NCI-H69 (cell line): Measurements from ENCODE around the gene ZBTB16.

ENCODE experiments used
- DNase-seq: peaks from one replicate; lab custom pipeline; 2025; lab: John Stamatoyannopoulos, UW

ZBTB16 gene

GRCh38 chr11:114185436-114185835 is 125.9 kb downstream of the ZBTB16 start:
- no peak for DNase-seq

GRCh38 chr11:114187173-114187572 is 127.7 kb downstream of the ZBTB16 start:
- no peak for DNase-seq

- DNase-seq: no peak
These were observed 129.5 kb downstream of the ZBTB16 start for GRCh38 chr11:114188851-114189570.

- DNase-seq: no peak
These were observed 131.1 kb downstream of the ZBTB16 start for GRCh38 chr11:114190630-114191029.

- no peak for DNase-seq
These were observed 132.4 kb downstream of the ZBTB16 start for GRCh38 chr11:114191893-114192292.

- DNase-seq: peak; percentile 97
These were observed 133.4 kb downstream of the ZBTB16 start for GRCh38 chr11:114192841-114193389.

- peak; percentile 60 for DNase-seq
These were observed 134.5 kb downstream of the ZBTB16 start for GRCh38 chr11:114193730-114194679.

- DNase-seq: no peak
These were observed 135.2 kb downstream of the ZBTB16 start for GRCh38 chr11:114194702-114195101.

- no peak for DNase-seq
These were observed 135.6 kb downstream of the ZBTB16 start for GRCh38 chr11:114195151-114195550.

- DNase-seq: no peak
These were observed 136.6 kb downstream of the ZBTB16 start for GRCh38 chr11:114195981-114196731.

- DNase-seq: no peak
These were observed 137.6 kb downstream of the ZBTB16 start for GRCh38 chr11:114196997-114197703.

GRCh38 chr11:114197799-114198500 is 138.4 kb downstream of the ZBTB16 start:
- peak; percentile 81 for DNase-seq

- no peak for DNase-seq
These were observed 139.5 kb downstream of the ZBTB16 start for GRCh38 chr11:114199051-114199450.

- DNase-seq: peak; percentile 96
These were observed 141.0 kb downstream of the ZBTB16 start for GRCh38 chr11:114200351-114201133.

GRCh38 chr11:114201219-114201618 is 141.7 kb downstream of the ZBTB16 start:
- no peak for DNase-seq

GRCh38 chr11:114202011-114202609 is 142.6 kb downstream of the ZBTB16 start:
- DNase-seq: peak; percentile 41

GRCh38 chr11:114207096-114207495 is 147.6 kb downstream of the ZBTB16 start:
- no peak for DNase-seq

- no peak for DNase-seq
These were observed 148.9 kb downstream of the ZBTB16 start for GRCh38 chr11:114208377-114208776.

GRCh38 chr11:114209343-114209742 is 149.8 kb downstream of the ZBTB16 start:
- no peak for DNase-seq
